SK-N-SH treated with all-trans-retinoic acid at 6 μM for 48 hours (cell line): ENCODE results near the gene FAM181B.

Source experiments
- ATAC-seq: fragments of 200-7000 bp; cut with Tn5 transposase; 3 replicates; pipeline ENCODE4 v1.9.1; 2020; ENCODE audit warnings: mild to moderate bottlenecking, moderate library complexity
- ARNTL ChIP-seq: fragments of 450-650 bp; formaldehyde crosslinking; IDR thresholded peaks from 2 replicates; pipeline ENCODE4 v1.5.0; 2020; ENCODE audit warnings: low read depth, mild to moderate bottlenecking, moderate library complexity, borderline replicate concordance
- BACH2 ChIP-seq: fragments of 250-450 bp; sonication (Bioruptor Pico); IDR thresholded peaks from 2 replicates; pipeline ENCODE4 v1.9.0; 2021; ENCODE audit warnings: mild to moderate bottlenecking, borderline replicate concordance
- CREB5 ChIP-seq: fragments of 250-450 bp; sonication (Bioruptor Pico); IDR thresholded peaks from 2 replicates; pipeline ENCODE4 v1.5.1; 2020; ENCODE audit warnings: low read depth, mild to moderate bottlenecking, moderate library complexity
- CSDC2 ChIP-seq: fragments of 250-450 bp; sonication (Bioruptor Pico); IDR thresholded peaks from 2 replicates; pipeline ENCODE4 v1.5.0; 2020; ENCODE audit warnings: mild to moderate bottlenecking, moderate library complexity
- CSRNP3 ChIP-seq: fragments of 250-450 bp; sonication (Bioruptor Pico); IDR thresholded peaks from 2 replicates; pipeline ENCODE4 v1.5.1; 2021; ENCODE audit warnings: mild to moderate bottlenecking, moderate library complexity
- GLIS3 ChIP-seq: fragments of 250-450 bp; sonication (Bioruptor Pico); IDR thresholded peaks from 2 replicates; pipeline ENCODE4 v1.5.0; 2020; ENCODE audit warnings: mild to moderate bottlenecking, moderate library complexity
- ISL1 ChIP-seq: fragments of 250-450 bp; sonication (Bioruptor Pico); IDR thresholded peaks from 2 replicates; pipeline ENCODE4 v2.1.2; 2022; ENCODE audit warnings: mild to moderate bottlenecking, moderate library complexity
- OSR1 ChIP-seq: fragments of 250-450 bp; sonication (Bioruptor Pico); IDR thresholded peaks from 2 replicates; pipeline ENCODE4 v1.8.0; 2022; ENCODE audit warnings: moderate library complexity, mild to moderate bottlenecking, inconsistent platforms
- PATZ1 ChIP-seq: fragments of 250-450 bp; sonication (Bioruptor Pico); IDR thresholded peaks from 2 replicates; pipeline ENCODE4 v1.8.0; 2020; ENCODE audit warnings: mild to moderate bottlenecking, moderate library complexity, borderline replicate concordance
- POU6F1 ChIP-seq: fragments of 250-450 bp; sonication (Bioruptor Pico); IDR thresholded peaks from 2 replicates; pipeline ENCODE4 v1.8.0; 2021; ENCODE audit warnings: low read depth, mild to moderate bottlenecking, moderate library complexity, borderline replicate concordance
- PPARA ChIP-seq: fragments of 250-450 bp; sonication (Bioruptor Pico); IDR thresholded peaks from 2 replicates; pipeline ENCODE4 v1.5.0; 2020; ENCODE audit warnings: mild to moderate bottlenecking, borderline replicate concordance
- RARB ChIP-seq: fragments of 250-450 bp; sonication (Bioruptor Pico); IDR thresholded peaks from 2 replicates; pipeline ENCODE4 v1.8.0; 2021; ENCODE audit warnings: mild to moderate bottlenecking, moderate library complexity
- SNAI2 ChIP-seq: fragments of 250-450 bp; sonication (Bioruptor Pico); IDR thresholded peaks from 2 replicates; pipeline ENCODE4 v1.5.0; 2020; ENCODE audit warnings: mild to moderate bottlenecking, moderate library complexity
- TCF4 ChIP-seq: fragments of 250-450 bp; sonication (Bioruptor Pico); IDR thresholded peaks from 2 replicates; pipeline ENCODE4 v1.8.0; 2021; ENCODE audit warnings: mild to moderate bottlenecking, moderate library complexity, borderline replicate concordance
- TSHZ2 ChIP-seq: fragments of 250-450 bp; sonication (Bioruptor Pico); IDR thresholded peaks from 2 replicates; pipeline ENCODE4 v1.5.0; 2020; ENCODE audit warnings: mild to moderate bottlenecking, moderate library complexity
- ZC3H10 ChIP-seq: fragments of 250-450 bp; sonication (Bioruptor Pico); IDR thresholded peaks from 2 replicates; pipeline ENCODE4 v1.5.1; 2021; ENCODE audit warnings: mild to moderate bottlenecking, moderate library complexity
- ZFP3 ChIP-seq: fragments of 250-450 bp; sonication (Bioruptor Pico); IDR thresholded peaks from 2 replicates; pipeline ENCODE4 v1.5.0; 2020; ENCODE audit warnings: mild to moderate bottlenecking, moderate library complexity
- ZFP30 ChIP-seq: fragments of 450-650 bp; formaldehyde crosslinking; IDR thresholded peaks from 2 replicates; pipeline ENCODE4 v1.5.0; 2022; ENCODE audit warnings: mild to moderate bottlenecking, moderate library complexity
- ZNF565 ChIP-seq: fragments of 450-650 bp; formaldehyde crosslinking; conservative IDR thresholded peaks from 2 replicates; pipeline ENCODE4 v1.5.0; 2020; ENCODE audit warnings: low read depth, mild to moderate bottlenecking, moderate library complexity
- ZNF70 ChIP-seq: fragments of 450-650 bp; formaldehyde crosslinking; IDR thresholded peaks from 2 replicates; pipeline ENCODE4 v1.5.0; 2020; ENCODE audit warnings: mild to moderate bottlenecking, moderate library complexity
- ZNF8 ChIP-seq: fragments of 450-650 bp; formaldehyde crosslinking; IDR thresholded peaks from 2 replicates; pipeline ENCODE4 v1.5.0; 2020; ENCODE audit warnings: mild to moderate bottlenecking, moderate library complexity

Gene FAM181B

GRCh38 chr11:82757660-82758357 is 24.1 kb upstream of the FAM181B start:
- no peak for ATAC-seq
- TF ChIP-seq ZFP30 (CRISPR knock-in tag) (no peak), CSDC2 (CRISPR knock-in tag) (no peak), POU6F1 (CRISPR knock-in tag) (no peak), ARNTL (CRISPR knock-in tag) (no peak), SNAI2 (CRISPR knock-in tag) (no peak), TSHZ2 (no peak)
- TF ChIP-seq, all 23 proteins: peak for 0

GRCh38 chr11:82756765-82757639 is 23.3 kb upstream of the FAM181B start:
- ATAC-seq = no peak
- TF ChIP-seq ISL1 (CRISPR knock-in tag) (no peak), TSHZ2 (no peak), ZFP3 (CRISPR knock-in tag) (no peak), CSRNP3 (CRISPR knock-in tag) (no peak), ZC3H10 (no peak), BACH2 (CRISPR knock-in tag) (no peak), OSR1 (no peak), RARB (no peak), PATZ1 (no peak), ZNF70 (no peak), GLIS3 (CRISPR knock-in tag) (no peak), TCF4 (no peak), PPARA (CRISPR knock-in tag) (no peak), ZNF8 (CRISPR knock-in tag) (no peak), CREB5 (CRISPR knock-in tag) (no peak), ARNTL (CRISPR knock-in tag) (no peak), SNAI2 (CRISPR knock-in tag) (no peak), ZNF565 (no peak)
